Gastroesophageal sphincter (tissue), 4 donors: ENCODE results near the gene MED26. TPM values are rescaled to one million over a fixed set of nuclear protein-coding genes. Genes with fewer than 3 reads are reported as not detected.

Source experiments
- ATAC-seq: fragments of 150-250 bp; one replicate; pipeline ENCODE4 v1.9.1; 2016; ENCODE audit warnings: mild to moderate bottlenecking, moderate library complexity
- H3K27ac ChIP-seq, 4 donors: fragments of 200-600 bp; sonication (generic) in 3 of 4; 1 replicate in 3 of 4; 2 replicates in 1 of 4; pipeline ENCODE4 v1.5.1; 2016 to 2019
- H3K27me3 ChIP-seq: fragments of 200-600 bp; sonication (generic); one replicate; pipeline ENCODE4 v1.5.1; 2019
- H3K36me3 ChIP-seq, 2 donors: fragments of 200-600 bp; sonication (generic); one replicate each; pipeline ENCODE4 v1.5.1; 2019; ENCODE audit warnings: control low read depth in 1 of 2
- H3K4me1 ChIP-seq, 3 donors: fragments of 200-600 bp; sonication (generic); 1 replicate in 2 of 3; 2 replicates in 1 of 3; pipeline ENCODE4 v1.5.1; 2016 to 2019; ENCODE audit warnings: control low read depth in 2 of 3
- H3K4me3 ChIP-seq, 2 donors: fragments of 200-600 bp; sonication (generic); one replicate each; pipeline ENCODE4 v1.5.1; 2019; ENCODE audit warnings: mild to moderate bottlenecking in 1 of 2, moderate library complexity in 1 of 2
- H3K9me3 ChIP-seq, 3 donors: fragments of 200-600 bp; sonication (generic); one replicate each; pipeline ENCODE4 v1.5.1; 2017 to 2019; ENCODE audit warnings: control low read depth in 2 of 3
- CTCF ChIP-seq, 4 experiments: fragments of 200-600 bp in 2 of 4; fragments of 450-650 bp in 2 of 4; sonication (generic) in 1 of 4; IDR thresholded peaks; one replicate each; pipeline ENCODE4 v1.5.1; 2017 to 2019; ENCODE audit warnings: antibody characterized with exemption in 4 of 4, mild to moderate bottlenecking in 2 of 4, moderate library complexity in 2 of 4
- EP300 ChIP-seq: sonication (generic); formaldehyde crosslinking; IDR thresholded peaks from one replicate; pipeline ENCODE4 v1.6.1; 2017; ENCODE audit warnings: antibody characterized with exemption, mild to moderate bottlenecking
- POLR2A ChIP-seq, 2 donors: fragments of 450-650 bp; IDR thresholded peaks; one replicate each; pipeline ENCODE4 v1.6.1; 2017; ENCODE audit warnings: antibody characterized with exemption in 2 of 2, mild to moderate bottlenecking in 2 of 2, moderate library complexity in 1 of 2
- POLR2AphosphoS5 ChIP-seq: sonication (generic); formaldehyde crosslinking; IDR thresholded peaks from one replicate; pipeline ENCODE4 v1.6.1; 2017; ENCODE audit warnings: antibody characterized with exemption
- WGBS, 2 donors: methylation state at CpG; one replicate each; pipeline ENCODE4 v1.1.5; 2018; ENCODE audit warnings: low coverage in 1 of 2; 5-methylcytosine and 5-hydroxymethylcytosine counted together
- total RNA-seq, 4 donors: library from RNA; depleted of rRNA; stranded (reverse); fragments of >200 nt; gene quantifications; one replicate each; pipeline ENCODE4 v1.1.0, GENCODE V29; 2016

MED26 gene
- total RNA-seq, 4 donors from 2014 or later, result 5.8 to 10.5 (median 8.3) TPM

- Histone ChIP-seq H3K36me3 (peaks cover 0 to 61% of the 10 kb centered on the region in 2 donors), H3K27me3 (no peaks in the 10 kb centered on the region), H3K4me3 (peak overlapping the region; percentile 62 to 80), H3K4me1 (peaks cover 0 to 75% (median 27%) of the 10 kb centered on the region in 3 donors), H3K27ac (peak overlapping the region in 3 of 4 donors; percentile 88 to 90 (median 90)), H3K9me3 (no peaks in the 10 kb centered on the region)
- no peak for ATAC-seq
- WGBS, 2 donors, result 39 to 41% methylated on average over 5 to 6 of the region's 13 CpGs
- no peak for TF ChIP-seq POLR2A (IDR thresholded peaks at IDR 0.05)
- TF ChIP-seq EP300, result no peak
- no peak for TF ChIP-seq CTCF (IDR thresholded peaks at IDR 0.05)
- no peak for TF ChIP-seq POLR2AphosphoS5
These were observed 54.7 kb downstream of the MED26 start for GRCh38 chr19:16573296-16573695.

GRCh38 chr19:16572332-16573211 lies 55.4 kb downstream of the MED26 start, which contains the start of gene SLC35E1:
TSS of gene SLC35E1 (minus strand) at chr19:16572415. CDS start at chr19:16572364, 51 bp downstream.
- H3K27me3 ChIP-seq, result no peaks in the 10 kb centered on the region
- H3K9me3 ChIP-seq, result no peaks in the 10 kb centered on the region
- ATAC-seq, result peak; percentile 97
- TF ChIP-seq EP300, result no peak
- TF ChIP-seq POLR2A (IDR thresholded peaks at IDR 0.05), result peak; percentile 73 to 81
- TF ChIP-seq POLR2AphosphoS5, result peak; percentile 94
- peak within 1 kb of the TSS; percentile 62 to 80 for H3K4me3 ChIP-seq
- WGBS, 2 donors, result 0% methylated on average over 8 of the region's 83 CpGs; no CpG with 5 or more reads in 1 of the 2 donors
- peaks cover 0 to 61% of the 10 kb centered on the region in 2 donors for H3K36me3 ChIP-seq
- H3K4me1 ChIP-seq, result peaks cover 0 to 72% (median 27%) of the 10 kb centered on the region in 3 donors
- peak within 1 kb of the TSS; percentile 67 to 90 (median 89) for H3K27ac ChIP-seq

- peak; percentile 44 for ATAC-seq
- H3K36me3 ChIP-seq, result peaks cover 0 to 61% of the 10 kb centered on the region in 2 donors
- WGBS, 2 donors, result no CpG with 5 or more reads among the region's 75 CpGs
- H3K4me3 ChIP-seq, result peak overlapping the region; percentile 47 to 80
- TF ChIP-seq POLR2AphosphoS5 (no peak), POLR2A (IDR thresholded peaks at IDR 0.05) (no peak), EP300 (no peak)
- H3K27ac ChIP-seq, result peak overlapping the region; percentile 11 to 90 (median 89)
- H3K4me1 ChIP-seq, result peaks cover 0 to 66% (median 27%) of the 10 kb centered on the region in 3 donors
- no peaks in the 10 kb centered on the region for H3K27me3 ChIP-seq
- no peaks in the 10 kb centered on the region for H3K9me3 ChIP-seq
These were observed 56.1 kb downstream of the MED26 start for GRCh38 chr19:16571822-16572331.

- peak overlapping the region in 2 of 4 donors; percentile 90 for H3K27ac ChIP-seq
- H3K27me3 ChIP-seq, result no peaks in the 10 kb centered on the region
- peaks cover 0 to 60% (median 27%) of the 10 kb centered on the region in 3 donors for H3K4me1 ChIP-seq
- WGBS, 2 donors, result 17% methylated on average over 2 of the region's 6 CpGs
- H3K9me3 ChIP-seq, result no peaks in the 10 kb centered on the region
- ATAC-seq, result no peak
- no peak for TF ChIP-seq POLR2A (IDR thresholded peaks at IDR 0.05)
- no peak for TF ChIP-seq CTCF (IDR thresholded peaks at IDR 0.05)
- TF ChIP-seq EP300, result no peak
- peaks cover 0 to 61% of the 10 kb centered on the region in 2 donors for H3K36me3 ChIP-seq
- H3K4me3 ChIP-seq, result peak overlapping the region; percentile 47 to 80
These were observed 56.7 kb downstream of the MED26 start for GRCh38 chr19:16571283-16571682.

GRCh38 chr19:16569609-16570320 lies 58.2 kb downstream of the MED26 start:
- no peak for ATAC-seq
- H3K4me3 ChIP-seq, result no peak overlapping the region
- 76 to 77% methylated on average over 9 of the region's 17 CpGs for WGBS, 2 donors
- H3K27me3 ChIP-seq, result no peaks in the 10 kb centered on the region
- H3K27ac ChIP-seq, result no peak overlapping the region
- peaks cover 0 to 45% (median 27%) of the 10 kb centered on the region in 3 donors for H3K4me1 ChIP-seq
- peaks cover 0 to 61% of the 10 kb centered on the region in 2 donors for H3K36me3 ChIP-seq
- TF ChIP-seq CTCF (IDR thresholded peaks at IDR 0.05) (no peak), POLR2A (IDR thresholded peaks at IDR 0.05) (no peak), POLR2AphosphoS5 (no peak), EP300 (no peak)
- H3K9me3 ChIP-seq, result no peaks in the 10 kb centered on the region
